CD4-positive, alpha-beta T cell treated with Interleukin-1 beta for 1 hour (primary cell): ENCODE results near the gene ITGB5.
A peak's percentile ranks its signal among the peaks of the same experiment; 100 is the strongest.
"Not testable (repeated sequence)": the region's sequence is repeated elsewhere in the genome, so short reads cannot be mapped to it uniquely, and the experiment has no call there.

ENCODE experiments used
- DNase-seq, 2 donors: peaks; one replicate each; pipeline ENCODE4 v3.0.0-alpha.2; 2020 to 2022

Gene ITGB5

DNA sequence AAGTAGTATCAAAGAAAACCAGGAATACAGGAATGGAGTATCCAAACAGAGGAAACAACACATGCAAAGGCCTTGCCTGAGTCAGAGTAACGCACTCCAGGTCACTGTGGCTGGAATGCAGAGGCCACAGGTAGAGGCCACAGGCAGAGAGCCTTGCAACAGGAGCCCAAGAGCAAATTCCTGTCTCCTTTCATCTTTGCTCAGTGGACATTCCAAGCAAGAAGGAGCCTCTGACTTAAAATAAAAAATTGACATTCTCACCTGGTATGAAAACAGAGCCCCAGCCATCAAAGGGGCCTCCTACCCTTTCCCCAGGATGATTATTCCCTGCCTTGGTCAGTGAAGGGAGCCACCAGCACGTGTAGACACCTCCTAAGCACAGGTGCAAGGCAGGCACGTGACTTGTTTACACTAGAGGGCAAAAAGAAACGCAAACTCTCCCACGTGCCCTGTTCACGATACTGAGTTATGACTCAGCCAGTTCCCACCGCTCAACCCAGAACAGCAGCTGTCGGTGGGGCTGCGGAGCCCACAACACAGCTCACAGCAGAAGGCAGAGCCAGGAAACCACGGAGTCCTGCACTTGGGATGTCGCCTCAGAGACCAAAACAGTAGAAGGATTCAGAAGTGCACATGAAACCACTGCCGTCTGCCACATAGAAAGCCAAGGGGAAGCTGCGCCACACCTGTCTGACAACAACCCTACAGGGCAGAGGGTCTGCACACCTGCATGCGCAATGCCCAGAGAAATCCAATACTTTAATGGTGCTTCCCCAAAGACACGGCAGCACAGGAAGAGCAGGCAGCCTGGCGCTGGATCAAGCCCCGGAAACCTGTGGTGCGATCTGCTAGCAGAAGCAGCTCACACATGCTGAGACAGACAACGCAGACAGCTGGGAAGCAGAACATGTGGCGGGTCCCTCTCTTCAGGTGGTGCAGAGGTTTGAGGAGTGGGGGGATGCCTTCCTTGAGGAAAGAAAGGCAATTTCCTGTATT lies 52.1 kb downstream of the ITGB5 start:
- DNase-seq: peak; percentile 38 to 47

DNA sequence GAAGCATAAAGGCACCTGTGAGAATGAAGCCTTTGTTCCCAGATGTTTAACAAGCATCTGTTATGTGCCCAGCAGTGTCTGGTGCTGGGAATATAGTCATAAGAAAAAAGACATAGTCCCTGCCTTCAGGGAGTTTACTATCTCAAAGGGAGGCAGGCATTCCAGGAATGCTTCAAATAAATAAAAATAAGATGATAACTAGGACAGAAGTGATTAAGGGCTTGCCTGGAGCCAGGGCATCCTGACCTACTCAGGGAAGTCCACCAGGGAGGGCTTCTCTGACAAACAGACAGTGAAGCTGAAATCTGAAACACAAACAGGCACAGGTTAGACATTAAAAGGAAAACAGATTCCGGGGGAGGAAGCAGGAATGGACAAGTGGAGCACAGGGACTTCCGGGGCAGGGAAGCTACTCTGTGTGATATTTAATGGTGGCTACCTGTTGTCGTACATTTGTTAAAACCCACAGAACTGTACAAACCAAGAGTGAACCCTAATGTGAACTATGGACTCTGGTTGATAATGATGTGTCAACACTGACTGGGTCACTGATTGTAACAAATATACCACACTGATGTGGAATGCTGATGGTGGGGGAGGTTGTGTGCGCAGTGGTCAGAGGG lies 53.3 kb downstream of the ITGB5 start:
- no peak for DNase-seq

- no peak for DNase-seq
Observed at GRCh38 chr3:124832782-124833709, 54.1 kb downstream of the ITGB5 start.

DNA sequence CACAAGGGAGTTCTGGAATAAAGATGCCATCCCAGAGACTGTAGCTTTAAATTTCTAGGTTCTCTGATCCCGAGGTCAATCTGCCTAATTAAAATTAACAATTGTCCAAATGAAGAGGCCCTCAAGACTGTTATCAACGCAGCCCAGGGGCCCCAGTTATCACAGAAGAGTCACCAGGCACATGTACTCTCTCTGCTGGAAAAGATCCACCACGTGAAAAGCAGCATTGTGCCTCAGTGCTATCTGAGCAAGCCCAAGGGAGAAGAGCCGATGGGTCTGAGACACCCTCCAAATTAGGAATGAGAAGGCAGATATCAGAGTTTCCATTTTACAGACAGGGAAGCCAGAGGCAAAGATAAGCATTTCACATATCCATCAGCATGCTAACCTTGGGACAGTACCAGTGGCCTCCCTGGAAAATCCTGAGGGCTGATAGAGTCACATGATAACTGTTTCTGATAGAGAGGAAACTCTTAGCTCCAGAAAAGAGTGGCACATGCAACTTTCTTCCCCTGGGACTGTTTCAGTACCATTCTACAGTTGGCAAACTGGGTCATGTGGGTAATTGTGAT lies 55.5 kb downstream of the ITGB5 start:
- no peak for DNase-seq

GRCh38 chr3:124829819-124830554 lies 57.2 kb downstream of the ITGB5 start:
- peak in 1 of 2 donors; percentile 20 for DNase-seq

GRCh38 chr3:124829178-124829818 lies 57.9 kb downstream of the ITGB5 start:
- DNase-seq: no peak

DNA sequence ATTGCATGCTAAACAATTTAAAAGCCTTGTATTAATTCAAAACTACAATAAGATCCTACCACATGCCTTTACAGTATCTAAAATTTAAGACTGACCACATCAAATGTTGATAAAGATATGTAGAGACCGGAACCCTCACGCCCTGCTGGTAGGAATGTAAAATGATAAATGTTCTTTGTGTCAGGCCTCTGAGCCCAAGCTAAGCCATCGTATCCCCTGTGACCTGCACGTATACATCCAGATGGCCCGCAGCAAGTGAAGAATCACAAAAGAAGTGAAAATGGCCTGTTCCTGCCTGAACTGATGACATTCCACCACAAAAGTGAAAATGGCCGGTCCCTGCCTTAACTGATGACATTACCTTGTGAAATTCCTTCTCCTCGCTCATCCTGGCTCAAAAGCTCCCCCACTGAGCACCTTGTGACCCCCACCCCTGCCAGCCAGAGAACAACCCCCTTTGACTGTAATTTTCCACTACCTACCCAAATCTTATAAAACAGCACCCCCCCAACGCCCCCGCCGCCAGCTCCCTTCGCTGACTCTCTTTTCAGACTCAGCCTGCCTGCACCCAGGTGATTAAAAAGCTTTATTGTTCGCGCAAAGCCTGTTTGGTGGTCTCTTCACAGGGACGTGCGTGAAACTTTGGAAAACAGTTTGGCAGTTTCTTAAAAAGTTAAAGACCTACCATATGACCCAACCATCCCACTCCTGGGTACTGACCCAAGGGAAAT lies 59.5 kb downstream of the ITGB5 start:
- not testable (repeated sequence) for DNase-seq

GRCh38 chr3:124826703-124827102 lies 60.5 kb downstream of the ITGB5 start:
- no peak for DNase-seq

DNA sequence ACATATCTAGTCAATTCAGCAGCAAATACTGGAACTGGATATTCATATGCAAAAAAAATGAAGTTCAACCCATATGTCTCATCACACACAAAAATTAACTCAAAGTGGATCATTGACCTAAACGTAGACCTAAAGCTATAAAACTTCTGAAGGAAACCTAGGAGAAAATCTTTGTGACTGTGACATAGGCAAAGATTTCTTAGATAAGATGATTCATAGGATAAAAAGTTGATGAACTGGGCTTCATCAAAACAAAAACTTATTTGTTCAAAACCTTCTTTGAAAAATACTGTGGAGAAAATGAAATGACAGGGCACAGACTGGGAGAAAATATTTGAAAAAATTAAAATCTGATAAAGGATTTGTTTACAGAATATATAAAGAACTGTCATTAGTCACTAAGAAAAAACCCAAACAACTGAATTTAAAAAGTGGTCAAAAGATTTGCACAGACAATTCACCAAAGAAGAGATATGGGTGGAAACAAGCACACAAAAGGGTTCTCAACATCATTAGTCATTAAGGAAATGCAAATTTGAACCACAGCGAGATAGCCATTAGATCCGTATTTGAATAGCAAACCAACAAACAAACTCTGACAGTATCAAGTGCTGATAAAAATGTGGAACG lies 62.8 kb downstream of the ITGB5 start:
- no peak for DNase-seq

GRCh38 chr3:124823648-124824047 lies 63.5 kb downstream of the ITGB5 start:
- no peak for DNase-seq

DNA sequence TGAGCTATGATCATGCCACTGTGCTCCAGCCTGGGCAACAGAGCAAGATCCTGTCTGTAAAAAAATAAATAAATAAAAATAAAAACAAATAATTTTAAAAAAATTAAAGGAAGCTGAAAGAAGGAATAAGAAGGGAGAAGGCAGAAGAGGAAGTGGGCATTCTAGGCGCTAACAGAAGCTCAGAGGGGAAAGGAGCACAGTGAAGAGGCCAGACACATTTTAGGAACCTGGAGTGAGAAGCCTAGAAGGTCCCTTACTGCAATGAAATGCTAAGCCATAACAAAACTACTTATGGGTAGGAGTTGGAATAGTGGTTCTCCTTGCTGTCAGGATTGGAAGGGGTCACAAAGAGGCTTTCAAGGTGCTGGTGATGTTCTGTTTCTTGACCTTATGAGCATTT lies 64.0 kb downstream of the ITGB5 start:
- no peak for DNase-seq

DNA sequence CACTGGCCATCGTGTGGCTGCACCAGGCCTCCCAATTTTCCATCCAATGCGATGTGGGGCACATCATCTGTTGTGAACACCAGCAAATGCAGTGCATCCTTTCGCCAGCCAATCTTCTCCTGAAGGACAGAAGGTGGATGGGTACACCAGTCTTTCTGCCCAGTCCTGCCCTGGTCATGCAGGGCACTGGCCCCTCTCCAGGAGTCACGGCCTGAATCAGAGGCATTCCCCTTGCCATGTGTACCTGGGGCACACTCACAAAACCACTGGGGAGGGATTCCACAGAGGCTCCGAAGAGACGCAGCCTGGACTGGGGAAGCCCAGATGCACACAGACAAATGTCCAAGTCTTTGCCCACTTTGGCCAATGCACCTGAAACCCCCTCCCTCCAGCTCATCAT lies 65.8 kb downstream of the ITGB5 start:
- DNase-seq: no peak

DNA sequence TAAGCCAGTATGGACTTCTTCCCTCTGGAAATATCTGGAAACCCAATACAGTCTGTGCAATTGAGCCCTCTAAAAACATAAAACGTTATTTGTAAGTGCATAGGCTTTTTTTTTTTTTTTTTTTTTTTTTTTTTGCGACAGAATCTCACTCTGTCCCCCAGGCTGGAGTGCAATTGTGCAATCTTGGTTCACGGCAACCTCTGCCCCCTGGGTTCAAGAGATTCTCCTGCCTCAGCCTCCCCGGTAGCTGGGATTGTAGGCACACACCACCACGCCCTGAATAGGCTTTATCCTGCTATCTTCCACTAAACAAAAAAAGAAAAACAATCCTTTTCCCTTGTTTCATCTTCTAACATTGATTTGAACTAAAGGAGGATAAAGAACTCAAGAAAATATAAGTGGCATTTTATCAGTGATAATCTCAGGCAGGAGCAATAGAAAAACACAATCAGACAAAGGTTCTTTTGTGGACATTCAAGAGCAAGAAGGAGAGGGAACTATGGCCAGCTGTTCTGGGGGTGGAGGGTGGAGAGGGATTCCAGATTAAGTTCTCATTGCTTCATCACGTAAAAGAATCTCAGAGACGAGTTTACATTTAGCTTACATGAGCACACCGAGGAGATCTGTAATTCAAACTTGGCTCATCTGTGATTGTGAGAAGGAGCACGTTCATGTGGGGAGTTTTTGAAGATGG lies 68.6 kb downstream of the ITGB5 start:
- no peak for DNase-seq

- no peak for DNase-seq
Observed at GRCh38 chr3:124817079-124817478, 70.1 kb downstream of the ITGB5 start.

DNA sequence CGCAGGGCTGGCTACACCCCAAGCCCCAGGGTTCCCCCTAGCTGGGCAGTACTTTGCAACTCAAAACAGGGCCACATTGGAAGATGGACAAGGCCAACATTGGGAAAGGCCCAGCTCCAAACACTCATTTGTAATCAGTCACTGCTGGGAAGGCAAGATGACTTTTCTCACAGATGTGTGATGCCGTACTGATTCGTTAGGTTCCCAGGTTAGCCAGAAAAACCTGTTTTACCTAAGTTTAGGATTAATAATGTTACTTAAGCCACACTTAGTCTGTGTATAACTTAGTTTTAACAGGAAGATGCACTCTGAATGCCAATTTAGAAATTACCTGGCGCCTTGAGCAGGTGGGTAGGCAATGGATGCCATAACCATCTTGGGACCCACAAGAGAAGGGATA lies 71.0 kb downstream of the ITGB5 start:
- no peak for DNase-seq

GRCh38 chr3:124815781-124816180 lies 71.4 kb downstream of the ITGB5 start:
- DNase-seq: no peak

DNA sequence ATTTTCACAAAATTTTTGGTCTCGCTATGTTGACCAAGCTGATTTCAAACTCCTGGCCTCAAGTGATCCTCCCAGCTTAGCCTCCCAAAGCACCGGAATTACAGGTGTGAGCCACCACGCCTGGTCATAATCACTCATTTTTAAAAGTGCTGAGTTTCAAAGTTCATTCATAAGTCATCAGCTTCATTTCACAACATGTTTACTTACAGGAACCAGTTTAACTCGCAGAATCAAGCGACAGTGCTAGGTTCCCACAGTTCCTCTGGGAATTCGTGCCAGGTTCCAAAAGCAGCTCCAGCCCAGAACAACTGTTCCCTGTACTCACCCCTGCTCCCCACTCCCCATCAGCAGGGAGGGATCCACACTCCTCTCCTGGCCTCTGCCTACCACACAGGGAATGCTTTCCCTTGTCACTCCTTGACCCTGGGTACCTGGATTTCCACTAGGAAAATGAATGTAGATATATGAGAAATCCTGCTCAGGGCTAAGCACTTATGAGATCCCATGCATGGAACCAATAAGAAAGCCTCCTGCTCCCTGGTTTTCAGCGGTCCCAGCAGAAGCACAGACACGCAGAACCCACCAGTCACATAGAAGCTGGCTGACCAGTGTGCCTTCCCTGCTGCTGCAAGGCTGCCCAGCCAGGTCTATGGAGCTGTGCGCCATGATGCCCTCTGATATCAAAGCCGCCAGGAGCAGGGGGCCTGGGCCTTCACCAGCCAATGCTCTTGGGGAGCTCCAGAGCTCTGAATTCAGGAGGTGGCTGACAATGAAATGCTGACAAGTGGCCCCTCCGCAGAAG lies 72.3 kb downstream of the ITGB5 start:
- DNase-seq: no peak

DNA sequence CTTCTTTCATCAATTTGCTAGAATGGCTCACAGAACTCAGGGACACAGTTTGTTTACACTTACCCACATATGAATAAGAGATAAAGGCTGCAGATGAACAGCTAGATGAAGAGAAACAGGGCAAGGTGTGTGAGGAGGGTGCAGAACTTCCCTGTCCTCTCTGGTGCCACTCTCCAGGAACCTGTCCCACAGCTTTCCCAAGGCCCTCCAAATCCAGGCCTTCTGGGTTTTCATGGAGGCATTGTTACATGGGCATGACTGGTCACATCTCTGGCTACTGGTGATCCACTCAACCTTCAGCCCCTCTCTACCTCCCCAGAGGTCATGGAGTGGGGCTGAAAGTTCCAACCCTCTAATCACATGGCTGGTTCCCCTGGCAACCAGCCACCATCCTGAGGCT lies 73.6 kb downstream of the ITGB5 start:
- DNase-seq: no peak
